ENCODE data around the gene SHD.
"Not testable (repeated sequence)": the region's sequence is repeated elsewhere in the genome, so short reads cannot be mapped to it uniquely, and the experiment has no call there.

Gene SHD, protein sequence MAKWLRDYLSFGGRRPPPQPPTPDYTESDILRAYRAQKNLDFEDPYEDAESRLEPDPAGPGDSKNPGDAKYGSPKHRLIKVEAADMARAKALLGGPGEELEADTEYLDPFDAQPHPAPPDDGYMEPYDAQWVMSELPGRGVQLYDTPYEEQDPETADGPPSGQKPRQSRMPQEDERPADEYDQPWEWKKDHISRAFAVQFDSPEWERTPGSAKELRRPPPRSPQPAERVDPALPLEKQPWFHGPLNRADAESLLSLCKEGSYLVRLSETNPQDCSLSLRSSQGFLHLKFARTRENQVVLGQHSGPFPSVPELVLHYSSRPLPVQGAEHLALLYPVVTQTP

DNA sequence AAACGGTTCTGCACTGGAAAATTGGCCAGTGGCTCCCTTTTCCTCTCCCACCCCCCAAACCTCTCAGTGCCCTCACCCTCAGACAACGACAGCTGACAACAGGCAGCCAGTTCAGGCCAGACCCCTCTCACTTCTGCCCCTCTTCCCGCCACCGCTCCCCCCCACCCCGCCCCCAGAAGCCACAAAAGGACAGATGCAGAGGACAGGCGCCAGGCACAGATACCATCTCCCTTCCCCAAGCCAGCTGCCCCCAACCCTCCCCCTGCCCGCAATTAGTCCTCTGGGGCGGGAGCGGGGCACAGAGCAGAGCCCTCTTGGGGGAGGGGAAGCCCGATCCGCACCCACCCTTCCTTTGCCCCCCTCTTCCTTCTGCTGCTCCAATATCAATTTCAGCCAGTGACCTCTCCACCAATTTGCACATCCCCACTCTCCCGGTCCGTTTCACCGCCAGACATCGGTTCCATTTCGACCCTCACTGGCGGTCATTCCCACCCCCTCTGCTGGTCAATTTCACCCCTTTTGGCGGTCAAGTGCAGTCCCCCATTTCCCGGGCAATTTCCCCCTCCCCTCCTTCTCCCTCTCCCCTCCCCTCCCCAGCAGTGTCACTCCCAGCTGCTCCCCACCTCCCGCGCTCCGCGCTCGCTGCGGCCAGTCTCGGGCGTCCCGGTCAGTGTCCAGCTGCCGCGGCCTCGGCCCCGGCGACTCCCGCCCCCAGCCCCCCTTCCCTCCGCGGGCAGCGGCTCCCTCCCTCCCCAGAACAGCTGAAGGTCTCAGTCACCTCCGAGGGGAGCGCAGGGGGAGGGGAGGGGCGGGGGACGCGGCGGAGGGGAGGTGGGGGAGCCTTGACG is at the start of gene SHD:
Gene SHD (plus strand): TSS at position 848 of the 848 bp plus-strand sequence. CDS start 798 bp downstream, outside the sequence.
- DNase-seq (ENCODE audit: low read depth, low spot score): no peak

- DNase-seq (ENCODE audit: low read depth, low spot score): not testable (repeated sequence)
These were observed 48.8 kb upstream of the SHD start for GRCh38 chr19:4230237-4230636.

- DNase-seq (ENCODE audit: low read depth, low spot score): not testable (repeated sequence)
These were observed 47.5 kb upstream of the SHD start for GRCh38 chr19:4231521-4231920.

DNA sequence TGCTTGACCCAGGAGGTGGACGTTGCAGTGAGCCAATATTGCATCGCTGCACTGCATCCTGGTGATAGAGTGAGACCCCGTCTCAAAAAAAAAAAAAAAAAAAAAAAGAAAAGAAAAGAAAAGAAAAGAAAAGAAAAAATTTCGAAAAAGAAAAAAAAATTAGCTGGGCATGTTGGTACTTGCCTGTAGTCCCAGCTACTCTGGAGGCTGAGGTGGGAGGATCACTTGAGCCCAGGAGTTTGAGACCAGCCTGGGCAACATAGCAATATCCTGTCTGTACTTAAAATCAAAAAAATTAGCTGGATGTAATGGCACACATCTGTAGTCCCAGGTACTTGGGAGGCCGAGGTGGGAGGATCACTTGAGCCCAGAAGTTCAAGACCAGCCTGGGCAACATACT is 46.9 kb upstream of the SHD start:
- not testable (repeated sequence) for DNase-seq (ENCODE audit: low read depth, low spot score)

GRCh38 chr19:4232614-4233281 is 46.3 kb upstream of the SHD start:
- no peak for DNase-seq (ENCODE audit: low read depth, low spot score)

DNA sequence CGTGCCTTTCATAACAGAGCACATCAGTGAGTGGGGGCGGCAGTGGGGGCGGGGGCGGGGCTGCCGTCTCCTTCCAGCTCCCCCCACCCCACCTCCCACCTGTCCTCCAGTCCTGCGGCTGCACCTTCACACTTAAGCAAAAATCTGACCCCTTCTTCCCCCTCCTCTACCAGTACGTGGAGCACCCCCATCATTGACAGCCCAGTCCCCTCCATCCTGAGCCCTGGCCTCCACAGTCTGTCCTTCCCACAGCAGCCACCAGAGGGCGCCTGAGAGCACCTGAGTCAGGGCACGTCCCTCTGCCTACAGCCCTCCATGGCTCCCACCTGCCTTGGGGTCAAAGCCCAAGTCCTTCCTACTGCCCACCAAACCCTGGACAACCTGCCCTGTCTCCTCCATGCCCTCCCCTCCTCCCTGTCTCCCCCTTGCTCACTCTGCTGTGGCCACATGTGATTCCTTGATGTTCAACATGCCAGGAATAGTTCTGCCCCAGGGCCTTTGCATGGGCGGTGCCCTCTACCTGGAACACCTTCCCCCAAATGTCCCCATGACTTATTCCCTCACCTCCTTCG is 45.7 kb upstream of the SHD start:
- DNase-seq (ENCODE audit: low read depth, low spot score): no peak

- DNase-seq (ENCODE audit: low read depth, low spot score): no peak
These were observed 44.8 kb upstream of the SHD start for GRCh38 chr19:4234142-4234861.

DNA sequence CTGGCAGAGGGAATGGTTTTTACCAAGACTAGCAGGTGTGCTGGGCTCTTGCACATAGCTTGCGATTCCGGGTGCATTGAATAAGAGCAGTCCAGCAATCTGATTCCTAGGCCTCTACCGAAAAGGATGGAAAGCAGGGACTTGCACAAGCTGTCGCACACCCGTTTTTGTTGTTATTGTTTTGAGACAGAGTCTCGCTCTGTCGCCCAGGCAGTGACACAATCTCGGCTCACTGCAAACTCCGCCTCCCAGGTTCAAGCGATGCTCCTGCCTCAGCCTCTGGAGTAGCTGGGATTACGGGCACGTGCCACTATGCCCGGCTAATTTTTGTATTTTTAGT is 44.2 kb upstream of the SHD start:
- DNase-seq (ENCODE audit: low read depth, low spot score): no peak

GRCh38 chr19:4237510-4237909 is 41.6 kb upstream of the SHD start:
- not testable (repeated sequence) for DNase-seq (ENCODE audit: low read depth, low spot score)

GRCh38 chr19:4238831-4239230 is 40.2 kb upstream of the SHD start:
- no peak for DNase-seq (ENCODE audit: low read depth, low spot score)

- DNase-seq (ENCODE audit: low read depth, low spot score): no peak
These were observed 37.1 kb upstream of the SHD start for GRCh38 chr19:4241824-4242430.

DNA sequence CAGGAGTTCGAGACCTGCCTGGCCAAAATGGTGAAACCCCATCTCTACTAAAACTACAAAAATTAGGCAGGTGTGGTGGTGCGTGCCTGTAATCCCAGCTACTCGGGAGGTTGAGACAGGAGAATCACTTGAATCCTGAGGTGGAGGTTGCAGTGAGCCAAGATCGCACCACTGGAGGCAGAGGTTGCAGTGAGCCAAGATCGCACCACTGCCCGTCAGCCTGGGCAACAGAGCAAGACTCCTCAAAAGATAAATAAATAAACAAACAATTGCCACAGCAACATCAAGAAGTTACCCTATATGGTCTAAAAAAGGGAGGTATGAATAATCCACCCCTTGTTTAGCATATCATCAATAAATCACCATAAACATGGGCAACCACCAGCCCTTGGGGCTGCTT is 33.1 kb upstream of the SHD start:
- not testable (repeated sequence) for DNase-seq (ENCODE audit: low read depth, low spot score)

DNA sequence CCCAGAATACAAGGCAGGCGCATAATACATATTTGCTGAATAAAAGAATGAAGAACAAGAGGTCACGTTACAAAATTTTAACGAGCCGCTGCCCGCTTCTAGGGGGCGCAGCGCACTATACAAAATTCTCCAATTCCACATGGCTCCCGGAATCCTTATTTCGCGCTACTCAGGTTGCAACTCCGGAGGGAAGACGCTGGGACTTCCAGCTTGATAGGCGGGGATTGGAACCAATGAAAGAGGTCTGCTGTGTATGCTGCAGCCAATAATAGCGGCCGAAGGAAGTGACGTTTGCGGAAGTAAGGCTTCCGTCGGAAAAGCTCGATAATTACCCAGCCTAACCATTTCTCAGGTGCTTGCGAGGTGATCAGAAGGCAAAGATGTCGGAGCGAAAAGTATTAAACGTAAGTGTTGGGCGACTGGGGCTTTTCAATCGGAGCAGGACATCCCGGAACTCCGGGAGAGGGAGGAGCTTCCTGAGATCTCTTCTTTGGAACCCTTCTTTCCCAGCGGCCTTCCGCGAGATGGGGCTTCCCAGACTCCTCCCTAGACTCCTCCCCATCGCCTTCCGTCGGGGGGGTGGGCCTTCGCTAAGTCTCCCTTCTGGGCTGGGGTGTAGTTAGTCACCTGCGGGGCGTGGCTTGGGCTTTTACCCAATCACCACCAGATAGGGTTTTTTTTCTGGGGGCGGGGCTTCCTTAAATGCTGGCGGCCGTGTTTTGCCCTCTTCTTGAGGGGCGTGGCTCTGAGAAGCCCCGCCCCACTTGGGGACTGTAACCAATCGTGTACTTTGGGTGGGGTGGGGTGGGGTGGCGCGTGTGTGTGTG is 32.1 kb upstream of the SHD start, which contains the start of gene YJU2:
Gene YJU2 (plus strand): TSS at position 314 of the 827 bp plus-strand sequence. CDS start 67 bp downstream, at position 381.
- peak; percentile 100 for DNase-seq (ENCODE audit: low read depth, low spot score)

DNA sequence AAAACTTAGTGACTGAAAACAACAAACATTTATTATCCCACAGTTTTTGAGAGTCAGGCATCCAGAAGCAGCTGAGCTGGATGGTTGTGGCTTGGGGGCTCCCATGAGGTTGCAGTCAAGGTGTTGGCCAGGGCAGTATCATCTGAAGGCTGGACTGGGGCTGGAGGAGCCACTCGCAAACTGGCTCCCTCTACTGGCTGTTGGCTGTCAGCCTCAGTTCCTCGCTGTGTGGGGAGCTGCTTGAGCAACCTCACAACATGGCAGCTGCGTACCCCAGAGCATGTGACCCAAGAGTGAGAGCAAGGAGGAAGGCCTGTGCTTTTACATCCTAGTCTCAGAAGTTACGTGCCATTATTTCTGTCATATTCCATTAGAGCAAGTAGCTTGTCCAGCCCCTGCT is 22.5 kb upstream of the SHD start:
- no peak for DNase-seq (ENCODE audit: low read depth, low spot score)

- no peak for DNase-seq (ENCODE audit: low read depth, low spot score)
These were observed 22.0 kb upstream of the SHD start for GRCh38 chr19:4257025-4257424.

DNA sequence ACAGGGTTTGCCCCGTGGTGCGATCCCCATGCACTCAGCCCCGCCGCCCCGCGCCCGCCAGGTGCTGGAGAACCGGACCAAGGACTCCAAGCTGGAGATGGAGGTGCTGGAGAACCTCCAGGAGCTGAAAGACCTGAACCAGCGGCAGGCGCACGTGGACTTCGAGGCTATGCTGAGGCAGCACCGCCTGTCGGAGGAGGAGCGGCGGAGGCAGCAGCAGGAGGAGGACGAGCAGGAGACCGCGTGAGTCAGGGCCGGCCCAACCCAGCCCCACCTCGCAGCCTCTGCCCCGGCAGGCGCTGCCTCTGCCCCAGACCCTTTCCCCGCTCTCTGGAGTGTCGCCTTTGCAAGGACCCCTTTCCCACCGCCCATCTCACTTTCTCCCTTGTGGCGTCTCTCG is 20.9 kb upstream of the SHD start:
- DNase-seq (ENCODE audit: low read depth, low spot score): no peak

DNA sequence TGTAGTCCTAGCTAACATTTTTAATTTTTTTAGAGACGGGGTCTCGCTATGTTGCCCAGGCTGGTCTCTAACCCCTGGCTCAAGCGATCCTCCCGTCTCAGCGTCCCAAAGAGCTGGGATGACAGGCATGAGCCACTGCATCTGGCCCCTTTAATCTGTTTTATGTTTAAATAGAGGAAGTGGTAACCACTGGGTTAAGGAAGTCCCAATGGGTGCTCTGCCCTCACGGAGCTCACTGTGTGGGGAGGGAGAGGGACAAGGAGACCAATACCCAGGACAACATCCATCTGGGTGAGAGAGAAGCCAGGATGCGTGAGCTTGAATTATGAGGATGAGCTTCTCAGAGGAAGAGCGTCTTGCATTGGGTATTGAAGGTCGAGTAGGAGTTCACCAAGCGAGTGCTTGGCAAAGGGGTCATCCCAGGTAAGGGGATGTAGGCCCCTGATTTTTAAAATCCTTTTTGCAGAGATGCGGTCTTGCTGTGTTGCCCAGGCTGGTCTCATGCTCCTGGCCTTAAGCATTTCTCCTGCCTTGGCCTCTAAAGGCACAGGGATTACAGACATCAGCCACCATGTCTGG is 18.4 kb upstream of the SHD start:
- no peak for DNase-seq (ENCODE audit: low read depth, low spot score)

DNA sequence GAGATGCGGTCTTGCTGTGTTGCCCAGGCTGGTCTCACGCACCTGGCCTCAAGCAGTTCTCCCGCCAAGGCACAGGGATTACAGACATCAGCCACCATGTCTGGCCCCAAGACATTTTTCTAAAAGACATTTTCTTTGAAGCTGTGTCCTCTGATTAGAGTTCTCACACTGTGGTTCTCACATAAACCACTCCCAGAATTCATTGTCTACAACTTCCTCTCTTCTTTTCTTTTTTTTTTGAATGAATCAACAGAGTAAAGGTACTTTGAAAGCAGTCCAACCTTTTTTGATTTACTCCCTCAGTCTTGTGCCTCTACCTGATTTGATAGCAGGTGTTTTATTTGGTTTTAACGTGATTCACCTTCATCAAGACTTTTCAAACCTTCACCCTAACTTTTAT is 14.3 kb upstream of the SHD start:
- DNase-seq (ENCODE audit: low read depth, low spot score): no peak

- no peak for DNase-seq (ENCODE audit: low read depth, low spot score)
These were observed 12.6 kb upstream of the SHD start for GRCh38 chr19:4266253-4267000.

Data from smooth muscle cell of the brain vasculature (primary cell).